ENCODE results near the gene SRBD1. TPM values are rescaled to one million over a fixed set of nuclear protein-coding genes. Genes with fewer than 3 reads are reported as not detected.

SRBD1 gene
- total RNA-seq (10 to 100 TPM; 16.1 to 22.8 (median 20.7) TPM), total RNA-seq (11.0 to 48.6 (median 30.2) reads per million in 29 experiments)
- 31.3 TPM for total RNA-seq (2013)

GRCh38 chr2:45611020-45611859, at the start of gene SRBD1:
TSS of gene SRBD1 (minus strand) at chr2:45611267. CDS start at chr2:45605441, 5,826 bp downstream.
- Mint-ChIP-seq H3K4me3 (peak within 1 kb of the TSS; percentile 96 to 98 (median 97)), H3K27me3 (no peaks in the 10 kb centered on the region), H3K4me1 (peaks cover 24 to 32% (median 26%) of the 10 kb centered on the region in 3 donors), H3K9me3 (no peaks in the 10 kb centered on the region), H3K36me3 (no peaks in the 10 kb centered on the region), H3K27ac (peak within 1 kb of the TSS; percentile 93 to 96)
- peak within 1 kb of the TSS; percentile 77 for H3K27ac ChIP-seq (ENCODE audit: low read length)
- ChIA-PET CTCF (interaction anchor here (0.6 to 1.6 kb wide), 5 partner anchors 27 to 628 kb away, joined by 3 to 5 read pairs (median 4); no protein-coding TSS in a partner anchor), POLR2A (interaction anchor here in 1 of 2 donors (0.7 kb wide), 1 partner anchor 44 kb away, joined by 3 read pairs; no protein-coding TSS in a partner anchor)
- H3K4me1 ChIP-seq (ENCODE audit: control insufficient read depth in 1 of 2, extremely low read depth in 1 of 2, insufficient read depth in 2 of 2, low read length in 2 of 2) = peaks cover 0 to 6% of the 10 kb centered on the region in 2 experiments
- H3K36me3 ChIP-seq (ENCODE audit: control insufficient read depth in 2 of 2, extremely low read depth in 1 of 2, insufficient read depth in 1 of 2, low read length in 1 of 2) = no peaks in the 10 kb centered on the region
- H3K27me3 ChIP-seq (replicated peaks in 1 of 2; ENCODE audit: control insufficient read depth in 2 of 2, extremely low read depth in 1 of 2, insufficient read depth in 2 of 2, low read length in 1 of 2) = no peaks in the 10 kb centered on the region
- DNase-seq = peak; percentile 62 to 91 (median 74)
- H3K4me3 ChIP-seq (ENCODE audit: control insufficient read depth in 1 of 2, extremely low read depth in 1 of 2, low read length in 1 of 2) = peak within 1 kb of the TSS; percentile 65 to 85
- 5% methylated on average over 31 of the region's 44 CpGs for WGBS (ENCODE audit: insufficient coverage)
- H3K9me3 ChIP-seq = no peaks in the 10 kb centered on the region
- ATAC-seq (replicated peaks in 1 of 4) = peak; percentile 87 to 93 (median 91)

GRCh38 chr2:45654250-45654649, 43.2 kb upstream of the SRBD1 start:
- no peaks in the 10 kb centered on the region for H3K27me3 Mint-ChIP-seq
- CTCF ChIA-PET = interaction anchor here in 1 of 2 donors (0.7 kb wide), 1 partner anchor 12 kb away, joined by 4 read pairs; no protein-coding TSS in a partner anchor

GRCh38 chr2:45653122-45653913, 42.3 kb upstream of the SRBD1 start:
- Histone ChIP-seq H3K4me3 (ENCODE audit: control insufficient read depth in 1 of 2, extremely low read depth in 1 of 2, low read length in 1 of 2) (no peak overlapping the region), H3K27ac (ENCODE audit: low read length) (no peak overlapping the region), H3K4me1 (ENCODE audit: control insufficient read depth in 1 of 2, extremely low read depth in 1 of 2, insufficient read depth in 2 of 2, low read length in 2 of 2) (peaks cover 11 to 21% of the 10 kb centered on the region in 2 experiments), H3K9me3 (no peaks in the 10 kb centered on the region), H3K27me3 (replicated peaks in 1 of 2; ENCODE audit: control insufficient read depth in 2 of 2, extremely low read depth in 1 of 2, insufficient read depth in 2 of 2, low read length in 1 of 2) (peaks cover 0 to 7% of the 10 kb centered on the region in 2 experiments), H3K36me3 (ENCODE audit: control insufficient read depth in 2 of 2, extremely low read depth in 1 of 2, insufficient read depth in 1 of 2, low read length in 1 of 2) (no peaks in the 10 kb centered on the region)
- no peaks in the 10 kb centered on the region for H3K27me3 Mint-ChIP-seq
- DNase-seq (no peak), ATAC-seq (replicated peaks in 1 of 4) (no peak)
- no CpG with 5 or more reads among the region's 5 CpGs for WGBS (ENCODE audit: insufficient coverage)
- POLR2A ChIA-PET = interaction anchor here (0.6 to 0.7 kb wide), 2 partner anchors 123 to 204 kb away, joined by 3 to 4 read pairs; no protein-coding TSS in a partner anchor
- no peaks in the 10 kb centered on the region for H3K9me3 Mint-ChIP-seq
- H3K27ac Mint-ChIP-seq = no peak overlapping the region
- peaks cover 3% of the 10 kb centered on the region for H3K36me3 Mint-ChIP-seq
- CTCF ChIA-PET = interaction anchor here (0.5 to 1.1 kb wide), 3 partner anchors 126 to 1511 kb away, joined by 3 to 8 read pairs (median 3); no protein-coding TSS in a partner anchor
- peaks cover 36 to 38% (median 36%) of the 10 kb centered on the region in 3 donors for H3K4me1 Mint-ChIP-seq
- peak overlapping the region; percentile 84 to 86 (median 86) for H3K4me3 Mint-ChIP-seq

More at GRCh38 chr2:45654250-45654649, 43.2 kb upstream of the SRBD1 start:
- Mint-ChIP-seq H3K4me1 (peaks cover 31 to 38% (median 33%) of the 10 kb centered on the region in 3 donors), H3K4me3 (no peak overlapping the region), H3K9me3 (no peaks in the 10 kb centered on the region), H3K36me3 (peaks cover 3% of the 10 kb centered on the region), H3K27ac (no peak overlapping the region)
- peaks cover 0 to 7% of the 10 kb centered on the region in 2 experiments for H3K27me3 ChIP-seq (replicated peaks in 1 of 2; ENCODE audit: control insufficient read depth in 2 of 2, extremely low read depth in 1 of 2, insufficient read depth in 2 of 2, low read length in 1 of 2)
- WGBS (ENCODE audit: insufficient coverage) = 100% methylated on average over 1 of the region's 3 CpGs
- H3K4me1 ChIP-seq (ENCODE audit: control insufficient read depth in 1 of 2, extremely low read depth in 1 of 2, insufficient read depth in 2 of 2, low read length in 2 of 2) = peaks cover 11 to 20% of the 10 kb centered on the region in 2 experiments
- no peak overlapping the region for H3K4me3 ChIP-seq (ENCODE audit: control insufficient read depth in 1 of 2, extremely low read depth in 1 of 2, low read length in 1 of 2)
- H3K36me3 ChIP-seq (ENCODE audit: control insufficient read depth in 2 of 2, extremely low read depth in 1 of 2, insufficient read depth in 1 of 2, low read length in 1 of 2) = no peaks in the 10 kb centered on the region
- no peak for ATAC-seq (replicated peaks in 1 of 4)
- no peaks in the 10 kb centered on the region for H3K9me3 ChIP-seq
- no peak for DNase-seq
- POLR2A ChIA-PET = interaction anchor here in 1 of 2 donors (0.6 kb wide), 1 partner anchor 1368 kb away, joined by 3 read pairs; no protein-coding TSS in a partner anchor
- no peak overlapping the region for H3K27ac ChIP-seq (ENCODE audit: low read length)

- ChIA-PET CTCF (interaction anchor here (0.5 to 0.9 kb wide), 4 partner anchors 40 to 1512 kb away, joined by 3 to 8 read pairs (median 6); no protein-coding TSS in a partner anchor), POLR2A (interaction anchor here (0.6 to 0.7 kb wide), 4 partner anchors 124 to 1746 kb away, joined by 3 to 7 read pairs (median 4); no protein-coding TSS in a partner anchor)
- Histone ChIP-seq H3K4me1 (ENCODE audit: control insufficient read depth in 1 of 2, extremely low read depth in 1 of 2, insufficient read depth in 2 of 2, low read length in 2 of 2) (peaks cover 11 to 21% of the 10 kb centered on the region in 2 experiments), H3K36me3 (ENCODE audit: control insufficient read depth in 2 of 2, extremely low read depth in 1 of 2, insufficient read depth in 1 of 2, low read length in 1 of 2) (no peaks in the 10 kb centered on the region), H3K27me3 (replicated peaks in 1 of 2; ENCODE audit: control insufficient read depth in 2 of 2, extremely low read depth in 1 of 2, insufficient read depth in 2 of 2, low read length in 1 of 2) (peaks cover 0 to 7% of the 10 kb centered on the region in 2 experiments), H3K27ac (ENCODE audit: low read length) (no peak overlapping the region), H3K9me3 (no peaks in the 10 kb centered on the region), H3K4me3 (ENCODE audit: control insufficient read depth in 1 of 2, extremely low read depth in 1 of 2, low read length in 1 of 2) (peak overlapping the region; percentile 94 to 98)
- DNase-seq (peak in 26 of 35 experiments; percentile 2 to 49 (median 21)), ATAC-seq (replicated peaks in 1 of 4) (no peak)
- H3K4me3 Mint-ChIP-seq = peak overlapping the region; percentile 84 to 86 (median 86)
- H3K27ac Mint-ChIP-seq = peak overlapping the region; percentile 67 to 78
- no peaks in the 10 kb centered on the region for H3K9me3 Mint-ChIP-seq
- peaks cover 36 to 43% (median 39%) of the 10 kb centered on the region in 3 donors for H3K4me1 Mint-ChIP-seq
- H3K27me3 Mint-ChIP-seq = no peaks in the 10 kb centered on the region
- WGBS (ENCODE audit: insufficient coverage) = 13% methylated on average over 49 of the region's 53 CpGs
- H3K36me3 Mint-ChIP-seq = peaks cover 3% of the 10 kb centered on the region
Observed at GRCh38 chr2:45652090-45653031, 41.3 kb upstream of the SRBD1 start.

DNA sequence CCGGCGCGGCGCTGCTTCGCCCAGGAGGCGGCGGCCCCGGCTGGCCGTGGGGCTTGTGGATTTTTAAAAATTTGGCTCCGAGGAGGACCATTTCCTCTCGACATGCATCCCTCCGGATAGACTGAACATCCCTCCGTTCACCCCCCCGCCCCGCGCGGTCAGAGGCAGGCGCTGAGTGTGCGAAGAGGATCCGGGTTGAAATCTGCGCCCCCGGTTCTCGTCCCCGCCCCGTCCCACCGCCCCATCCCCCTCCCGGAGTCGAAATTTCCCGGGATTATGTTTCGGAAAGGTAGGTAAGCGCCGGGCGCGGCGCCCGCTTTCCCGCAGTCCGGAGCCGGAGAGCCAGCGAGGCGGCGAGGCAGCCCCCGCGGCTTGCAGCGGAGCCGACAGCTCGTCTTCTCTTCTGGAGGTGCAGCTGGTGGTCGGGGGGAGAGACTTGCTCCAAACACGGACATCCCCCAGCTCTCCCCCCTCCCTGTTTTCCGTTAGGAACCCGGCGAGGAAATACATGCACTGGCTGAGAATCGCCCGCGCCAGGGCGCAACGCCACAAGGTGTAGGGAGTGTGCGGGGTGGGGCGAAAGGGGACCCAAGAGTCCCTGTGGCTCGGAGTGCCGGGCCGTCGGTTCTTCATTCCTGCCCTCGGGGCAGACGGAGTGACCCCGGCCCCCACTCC, 40.5 kb upstream of the SRBD1 start, which contains the start of gene PRKCE:
TSS of gene PRKCE (plus strand) at position 261 of the 675 bp plus-strand sequence.
- H3K27me3 Mint-ChIP-seq = no peaks in the 10 kb centered on the region
- peaks cover 11 to 21% of the 10 kb centered on the region in 2 experiments for H3K4me1 ChIP-seq (ENCODE audit: control insufficient read depth in 1 of 2, extremely low read depth in 1 of 2, insufficient read depth in 2 of 2, low read length in 2 of 2)
- POLR2A ChIA-PET = interaction anchor here (0.6 to 0.7 kb wide), 2 partner anchors 119 to 1747 kb away, joined by 5 to 7 read pairs; no protein-coding TSS in a partner anchor
- under 1% methylated on average over 28 of the region's 66 CpGs for WGBS (ENCODE audit: insufficient coverage)
- peak; percentile 19 to 38 (median 30) for ATAC-seq (replicated peaks in 1 of 4)
- peaks cover 0 to 7% of the 10 kb centered on the region in 2 experiments for H3K27me3 ChIP-seq (replicated peaks in 1 of 2; ENCODE audit: control insufficient read depth in 2 of 2, extremely low read depth in 1 of 2, insufficient read depth in 2 of 2, low read length in 1 of 2)
- H3K36me3 Mint-ChIP-seq = peaks cover 3% of the 10 kb centered on the region
- CTCF ChIA-PET = interaction anchor here (0.5 to 0.9 kb wide), 3 partner anchors 39 to 133 kb away, joined by 3 to 7 read pairs (median 6); no protein-coding TSS in a partner anchor
- peak within 1 kb of the TSS; percentile 94 to 98 for H3K4me3 ChIP-seq (ENCODE audit: control insufficient read depth in 1 of 2, extremely low read depth in 1 of 2, low read length in 1 of 2)
- H3K9me3 Mint-ChIP-seq = no peaks in the 10 kb centered on the region
- H3K4me1 Mint-ChIP-seq = peaks cover 36 to 43% (median 39%) of the 10 kb centered on the region in 3 donors
- no peaks in the 10 kb centered on the region for H3K36me3 ChIP-seq (ENCODE audit: control insufficient read depth in 2 of 2, extremely low read depth in 1 of 2, insufficient read depth in 1 of 2, low read length in 1 of 2)
- H3K4me3 Mint-ChIP-seq = peak within 1 kb of the TSS; percentile 86 to 99 (median 94)
- H3K27ac ChIP-seq (ENCODE audit: low read length) = peak within 1 kb of the TSS; percentile 72
- DNase-seq = peak in 29 of 35 experiments; percentile 8 to 60 (median 39)
- H3K9me3 ChIP-seq = no peaks in the 10 kb centered on the region
- peak within 1 kb of the TSS; percentile 94 to 97 for H3K27ac Mint-ChIP-seq

Data from T-cell (primary cell).